ENCODE results near the gene ATG4B.

ATG4B gene

GRCh38 chr2:241673797-241674725 is 36.6 kb downstream of the ATG4B start:
- DNase-seq (ENCODE audit: low read depth): no peak
- H3K4me3 ChIP-seq (ENCODE audit: low read depth, low read length): no peak overlapping the region
- no peak for TF ChIP-seq CTCF (IDR thresholded peaks at IDR 0.05; ENCODE audit: control insufficient read depth, extremely low read depth, insufficient read depth)

- DNase-seq (ENCODE audit: low read depth): no peak
- no peak overlapping the region for H3K4me3 ChIP-seq (ENCODE audit: low read depth, low read length)
- TF ChIP-seq CTCF (IDR thresholded peaks at IDR 0.05; ENCODE audit: control insufficient read depth, extremely low read depth, insufficient read depth): no peak
Measured at GRCh38 chr2:241675885-241676284, 38.4 kb downstream of the ATG4B start.

- DNase-seq (ENCODE audit: low read depth): no peak
- H3K4me3 ChIP-seq (ENCODE audit: low read depth, low read length): no peak overlapping the region
- TF ChIP-seq CTCF (IDR thresholded peaks at IDR 0.05; ENCODE audit: control insufficient read depth, extremely low read depth, insufficient read depth): no peak
Measured at GRCh38 chr2:241676665-241677064, 39.2 kb downstream of the ATG4B start.

GRCh38 chr2:241677392-241677791 is 39.9 kb downstream of the ATG4B start:
- no peak for DNase-seq (ENCODE audit: low read depth)
- no peak for TF ChIP-seq CTCF (IDR thresholded peaks at IDR 0.05; ENCODE audit: control insufficient read depth, extremely low read depth, insufficient read depth)
- H3K4me3 ChIP-seq (ENCODE audit: low read depth, low read length): no peak overlapping the region

- no peak overlapping the region for H3K4me3 ChIP-seq (ENCODE audit: low read depth, low read length)
- TF ChIP-seq CTCF (IDR thresholded peaks at IDR 0.05; ENCODE audit: control insufficient read depth, extremely low read depth, insufficient read depth): no peak
Measured at GRCh38 chr2:241678307-241678706, 40.8 kb downstream of the ATG4B start.

GRCh38 chr2:241678784-241679540 is 41.5 kb downstream of the ATG4B start:
- DNase-seq (ENCODE audit: low read depth): no peak
- TF ChIP-seq CTCF (IDR thresholded peaks at IDR 0.05; ENCODE audit: control insufficient read depth, extremely low read depth, insufficient read depth): no peak
- H3K4me3 ChIP-seq (ENCODE audit: low read depth, low read length): no peak overlapping the region

More at GRCh38 chr2:241678307-241678706, 40.8 kb downstream of the ATG4B start:
- no peak for DNase-seq (ENCODE audit: low read depth)

Data from LNCaP clone FGC (cell line).